ENCODE data around the gene CALCOCO1. TPM values are rescaled to one million over a fixed set of nuclear protein-coding genes. Genes with fewer than 3 reads are reported as not detected.

Gene CALCOCO1
- total and polyA plus RNA-seq, 2 of the 13 experiments (the other 11 are each of a cell fraction or from before 2014, with no cell fraction given): 7.7 to 47.7 TPM

- TF ChIP-seq ZNF414 (CRISPR knock-in tag; IDR thresholded peaks at IDR 0.05): no peak; the same call in none of the 2 replicates
- no peak for TF ChIP-seq ZNF597 (CRISPR knock-in tag; IDR thresholded peaks at IDR 0.05)
- peak; percentile 87; the same call in 1 of the 2 replicates for TF ChIP-seq ZNF510 (CRISPR knock-in tag; IDR thresholded peaks at IDR 0.05; ENCODE audit: low read depth)
- TF ChIP-seq CENPT (CRISPR knock-in tag; IDR thresholded peaks at IDR 0.05; ENCODE audit: low read depth): peak; percentile 95
- no peak for TF ChIP-seq ZNF713 (CRISPR knock-in tag; IDR thresholded peaks at IDR 0.05)
- no peak for TF ChIP-seq ZNF512B (CRISPR knock-in tag; IDR thresholded peaks at IDR 0.05; ENCODE audit: borderline replicate concordance)
- peak; percentile 21; the same call in 1 of the 2 replicates for TF ChIP-seq BATF2 (CRISPR knock-in tag; IDR thresholded peaks at IDR 0.05)
- TF ChIP-seq SRSF1 (optimal IDR thresholded peaks at IDR 0.05; ENCODE audit: low read depth, low read length): peak; percentile 66
- 0 out of 2 replicates have a peak, but pooled peaks have one; percentile 40 for TF ChIP-seq ZNF672 (CRISPR knock-in tag; IDR thresholded peaks at IDR 0.05)
- no peak; the same call in 1 of the 2 replicates for TF ChIP-seq DPF2 (CRISPR knock-in tag; IDR thresholded peaks at IDR 0.05; ENCODE audit: borderline replicate concordance, low read depth)
- TF ChIP-seq ZMYM2 (CRISPR knock-in tag; IDR thresholded peaks at IDR 0.05): no peak
- TF ChIP-seq RERE (CRISPR knock-in tag; IDR thresholded peaks at IDR 0.05; ENCODE audit: low read depth): no peak; the same call in 1 of the 2 replicates
- TF ChIP-seq HOXA9 (CRISPR knock-in tag; IDR thresholded peaks at IDR 0.05; ENCODE audit: borderline replicate concordance): peak; percentile 45
- TF ChIP-seq ZNF282 (IDR thresholded peaks at IDR 0.05; ENCODE audit: partially characterized antibody): no peak
- no peak for TF ChIP-seq ZBTB21 (CRISPR knock-in tag; IDR thresholded peaks at IDR 0.05)
- peak; percentile 84 for TF ChIP-seq IKZF4 (CRISPR knock-in tag; IDR thresholded peaks at IDR 0.05; ENCODE audit: borderline replicate concordance, low read depth, not compliant biosample characterization)
- peak; percentile 71; the same call in 1 of the 2 replicates for TF ChIP-seq ZNF746 (CRISPR knock-in tag; IDR thresholded peaks at IDR 0.05)
Measured at GRCh38 chr12:53675701-53676607, 51.3 kb downstream of the CALCOCO1 start, which contains the start of gene ATP5MC2 (continued).

Data from HepG2 (cell line).